ENCODE data around the gene CADM2. TPM values are rescaled to one million over a fixed set of nuclear protein-coding genes. Genes with fewer than 3 reads are reported as not detected.

Gene CADM2
- total and polyA plus RNA-seq, 12 donors, result 0.12 to 3.0 (median 0.62) TPM

DNA sequence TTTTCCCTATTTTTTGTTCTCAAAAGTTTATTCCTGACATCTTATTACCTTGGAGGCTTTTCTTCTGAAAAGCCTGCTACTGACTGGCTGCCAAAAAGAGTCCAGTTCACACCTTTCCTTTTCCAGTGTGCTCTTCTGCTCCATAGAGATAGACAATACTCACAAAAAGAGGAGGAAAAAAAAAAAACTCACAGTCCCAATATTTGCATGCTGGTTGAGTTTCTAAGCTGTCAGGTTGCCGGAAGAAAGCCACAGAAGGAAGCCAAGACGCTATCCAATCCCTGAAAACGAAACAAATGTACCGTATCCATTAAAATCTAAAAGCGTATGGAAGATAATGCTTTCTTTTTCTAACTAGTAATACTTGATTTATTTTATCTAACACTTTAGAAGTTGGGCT is 299.5 kb downstream of the CADM2 start:
- H3K4me1 ChIP-seq, result no peaks in the 10 kb centered on the region
- intact Hi-C loops (cut with DNase I), result no loop called here
- DNase-seq (no peak), ATAC-seq (no peak)
- TF ChIP-seq, protein P1, sequence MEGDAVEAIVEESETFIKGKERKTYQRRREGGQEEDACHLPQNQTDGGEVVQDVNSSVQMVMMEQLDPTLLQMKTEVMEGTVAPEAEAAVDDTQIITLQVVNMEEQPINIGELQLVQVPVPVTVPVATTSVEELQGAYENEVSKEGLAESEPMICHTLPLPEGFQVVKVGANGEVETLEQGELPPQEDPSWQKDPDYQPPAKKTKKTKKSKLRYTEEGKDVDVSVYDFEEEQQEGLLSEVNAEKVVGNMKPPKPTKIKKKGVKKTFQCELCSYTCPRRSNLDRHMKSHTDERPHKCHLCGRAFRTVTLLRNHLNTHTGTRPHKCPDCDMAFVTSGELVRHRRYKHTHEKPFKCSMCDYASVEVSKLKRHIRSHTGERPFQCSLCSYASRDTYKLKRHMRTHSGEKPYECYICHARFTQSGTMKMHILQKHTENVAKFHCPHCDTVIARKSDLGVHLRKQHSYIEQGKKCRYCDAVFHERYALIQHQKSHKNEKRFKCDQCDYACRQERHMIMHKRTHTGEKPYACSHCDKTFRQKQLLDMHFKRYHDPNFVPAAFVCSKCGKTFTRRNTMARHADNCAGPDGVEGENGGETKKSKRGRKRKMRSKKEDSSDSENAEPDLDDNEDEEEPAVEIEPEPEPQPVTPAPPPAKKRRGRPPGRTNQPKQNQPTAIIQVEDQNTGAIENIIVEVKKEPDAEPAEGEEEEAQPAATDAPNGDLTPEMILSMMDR (IDR thresholded peaks at IDR 0.05), result no peak
- H3K9me3 ChIP-seq, result no peaks in the 10 kb centered on the region
- H3K36me3 ChIP-seq, result no peaks in the 10 kb centered on the region
- H3K27ac ChIP-seq, result no peak overlapping the region
- no peak overlapping the region for H3K4me3 ChIP-seq
- H3K27me3 ChIP-seq, result no peaks in the 10 kb centered on the region
- WGBS, 2 donors, result 80 to 87% methylated on average over 5 of the region's 5 CpGs

DNA sequence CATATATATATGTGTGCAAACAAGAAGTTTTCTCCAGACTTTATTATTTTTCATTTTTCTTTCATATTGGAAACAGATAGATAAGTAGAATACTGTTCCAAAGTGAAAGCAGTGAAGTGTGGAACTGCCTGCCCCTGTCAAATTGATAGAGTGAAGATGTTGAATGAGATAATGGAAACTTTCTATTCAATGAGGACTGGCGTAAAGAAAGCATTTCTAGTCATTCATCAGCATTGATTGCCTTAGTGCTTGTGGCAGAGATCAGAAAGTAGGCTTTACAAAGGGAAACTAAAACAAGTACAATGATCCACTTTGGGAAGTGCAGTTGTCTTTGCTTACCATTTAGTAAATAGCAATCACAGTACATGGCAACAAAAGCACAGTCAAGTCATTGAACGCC is 300.0 kb downstream of the CADM2 start:
- H3K4me1 ChIP-seq, result no peaks in the 10 kb centered on the region
- ATAC-seq (no peak), DNase-seq (no peak)
- TF ChIP-seq, protein P1 (IDR thresholded peaks at IDR 0.05), result no peak
- no peak overlapping the region for H3K4me3 ChIP-seq
- no peaks in the 10 kb centered on the region for H3K27me3 ChIP-seq
- no peak overlapping the region for H3K27ac ChIP-seq
- intact Hi-C loops (cut with DNase I), result no loop called here
- WGBS, 2 donors, result 80 to 82% methylated on average over 2 of the region's 2 CpGs
- no peaks in the 10 kb centered on the region for H3K9me3 ChIP-seq
- no peaks in the 10 kb centered on the region for H3K36me3 ChIP-seq

DNA sequence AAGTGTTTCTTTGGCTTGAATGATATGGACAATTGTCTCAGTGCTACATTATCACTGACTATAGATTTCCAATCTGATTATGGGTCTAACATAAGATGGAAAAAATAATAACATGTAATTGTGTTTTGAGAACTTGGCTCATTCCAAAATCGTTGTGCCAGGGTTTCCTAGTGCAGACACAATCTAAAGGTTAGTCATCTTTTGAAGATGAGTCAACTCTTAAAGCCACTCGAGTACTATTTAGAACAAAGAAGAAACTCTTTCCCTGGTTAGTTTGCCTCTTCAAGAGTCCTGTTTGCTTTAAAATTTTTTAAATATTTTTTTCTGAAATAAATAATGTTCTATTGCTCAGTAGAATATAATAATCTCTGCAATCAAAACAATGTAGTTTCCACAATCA is 301.0 kb downstream of the CADM2 start:
- Histone ChIP-seq H3K27me3 (no peaks in the 10 kb centered on the region), H3K4me3 (no peak overlapping the region), H3K27ac (no peak overlapping the region), H3K4me1 (no peaks in the 10 kb centered on the region), H3K36me3 (no peaks in the 10 kb centered on the region), H3K9me3 (no peaks in the 10 kb centered on the region)
- ATAC-seq, result no peak
- TF ChIP-seq, protein P1 (IDR thresholded peaks at IDR 0.05), result no peak
- 53 to 70% methylated on average over 2 of the region's 2 CpGs for WGBS, 2 donors
- intact Hi-C loops (cut with DNase I), result no loop called here
- no peak for DNase-seq

DNA sequence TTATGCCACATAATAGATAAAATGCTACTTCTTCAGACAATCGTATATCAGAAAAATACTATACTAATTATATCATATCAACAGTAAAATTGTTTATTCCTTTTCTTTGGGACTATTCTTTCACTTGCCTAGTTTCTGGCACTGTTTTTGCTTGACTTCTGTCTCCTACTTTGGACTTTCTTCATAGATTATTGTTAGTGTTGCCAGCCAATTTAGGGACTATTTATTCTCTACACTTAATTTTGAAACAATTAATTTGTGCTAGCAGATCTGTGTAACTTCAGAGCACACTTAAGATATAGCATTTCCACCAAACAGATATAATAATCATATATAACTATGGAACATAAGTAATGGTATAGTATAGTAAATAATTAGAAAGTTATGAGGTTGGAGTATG is 305.6 kb downstream of the CADM2 start:
- H3K4me3 ChIP-seq, result no peak overlapping the region
- DNase-seq (no peak), ATAC-seq (no peak)
- TF ChIP-seq, protein P1 (IDR thresholded peaks at IDR 0.05), result no peak
- H3K4me1 ChIP-seq, result no peaks in the 10 kb centered on the region
- 68 to 69% methylated on average over 1 of the region's 1 CpG for WGBS, 2 donors
- peaks cover 0 to 3% (median 0%) of the 10 kb centered on the region in 11 donors for H3K9me3 ChIP-seq
- H3K36me3 ChIP-seq, result no peaks in the 10 kb centered on the region
- H3K27me3 ChIP-seq, result no peaks in the 10 kb centered on the region
- intact Hi-C loops (cut with DNase I), result no loop called here
- H3K27ac ChIP-seq, result no peak overlapping the region
